ENCODE measurements around the gene MAD1L1.
"Not testable (repeated sequence)": the region's sequence is repeated elsewhere in the genome, so short reads cannot be mapped to it uniquely, and the experiment has no call there.

The MAD1L1 gene

GRCh38 chr7:2044883-2045471 is 187.8 kb downstream of the MAD1L1 start:
- no peak for DNase-seq (ENCODE audit: low read depth)

- DNase-seq (ENCODE audit: low read depth): no peak
Measured at GRCh38 chr7:2044311-2044882, 188.3 kb downstream of the MAD1L1 start.

GRCh38 chr7:2043316-2044039 is 189.3 kb downstream of the MAD1L1 start:
- no peak for DNase-seq (ENCODE audit: low read depth)

- DNase-seq (ENCODE audit: low read depth): no peak
Measured at GRCh38 chr7:2042650-2043049, 190.1 kb downstream of the MAD1L1 start.

GRCh38 chr7:2041496-2042367 is 191.0 kb downstream of the MAD1L1 start:
- no peak for DNase-seq (ENCODE audit: low read depth)

- DNase-seq (ENCODE audit: low read depth): no peak
Measured at GRCh38 chr7:2040893-2041270, 191.9 kb downstream of the MAD1L1 start.

- DNase-seq (ENCODE audit: low read depth): no peak
Measured at GRCh38 chr7:2040201-2040892, 192.4 kb downstream of the MAD1L1 start.

- no peak for DNase-seq (ENCODE audit: low read depth)
Measured at GRCh38 chr7:2038931-2039728, 193.6 kb downstream of the MAD1L1 start.

- DNase-seq (ENCODE audit: low read depth): no peak
Measured at GRCh38 chr7:2037808-2038522, 194.8 kb downstream of the MAD1L1 start.

- DNase-seq (ENCODE audit: low read depth): no peak
Measured at GRCh38 chr7:2037301-2037807, 195.4 kb downstream of the MAD1L1 start.

GRCh38 chr7:2036786-2037185 is 196.0 kb downstream of the MAD1L1 start:
- DNase-seq (ENCODE audit: low read depth): no peak

- not testable (repeated sequence) for DNase-seq (ENCODE audit: low read depth)
Measured at GRCh38 chr7:2036201-2036600, 196.5 kb downstream of the MAD1L1 start.

- DNase-seq (ENCODE audit: low read depth): no peak
Measured at GRCh38 chr7:2034291-2035201, 198.2 kb downstream of the MAD1L1 start.

GRCh38 chr7:2033586-2034135 is 199.1 kb downstream of the MAD1L1 start:
- DNase-seq (ENCODE audit: low read depth): no peak

- DNase-seq (ENCODE audit: low read depth): no peak
Measured at GRCh38 chr7:2032876-2033407, 199.8 kb downstream of the MAD1L1 start.

GRCh38 chr7:2032030-2032875 is 200.5 kb downstream of the MAD1L1 start:
- DNase-seq (ENCODE audit: low read depth): no peak

- no peak for DNase-seq (ENCODE audit: low read depth)
Measured at GRCh38 chr7:2031451-2031845, 201.3 kb downstream of the MAD1L1 start.
